Type B pancreatic cell (in vitro differentiated cells): ENCODE data around the gene TAPBP. TPM values are rescaled to one million over a fixed set of nuclear protein-coding genes. Genes with fewer than 3 reads are reported as not detected.
A peak's percentile ranks its signal among the peaks of the same experiment; 100 is the strongest.

Source experiments
- DNase-seq: peaks from one replicate; pipeline ENCODE4 v3.0.0; 2021; ENCODE audit warnings: mixed read lengths; ENCODE audit not compliant: unreplicated experiment; ENCODE audit errors: extremely low spot score
- H3K27ac Mint-ChIP-seq: 2 replicates; pipeline ENCODE4 v1.8.0; 2021; ENCODE audit warnings: mild to moderate bottlenecking, mixed read lengths
- H3K27me3 Mint-ChIP-seq: 2 replicates; pipeline ENCODE4 v1.8.0; 2021; ENCODE audit warnings: mixed read lengths
- H3K36me3 Mint-ChIP-seq: 2 replicates; pipeline ENCODE4 v1.8.0; 2021; ENCODE audit warnings: mixed read lengths
- H3K4me1 Mint-ChIP-seq: one replicate; pipeline ENCODE4 v1.8.0; 2021; ENCODE audit warnings: mixed read lengths; ENCODE audit not compliant: unreplicated experiment
- H3K4me3 Mint-ChIP-seq: 2 replicates; pipeline ENCODE4 v1.8.0; 2021; ENCODE audit warnings: mild to moderate bottlenecking, mixed read lengths
- H3K9me3 Mint-ChIP-seq: 2 replicates; pipeline ENCODE4 v1.8.0; 2021; ENCODE audit warnings: mixed read lengths
- total RNA-seq: library from RNA; stranded (reverse); gene quantifications from 2 replicates; pipeline ENCODE4 v1.2.1, GENCODE V29; 2021; ENCODE audit warnings: low replicate concordance
- TF ChIP-seq, protein P1 (sequence below): fragments of 200-600 bp; sonication (generic); conservative IDR thresholded peaks from 2 replicates; pipeline ENCODE4 v1.5.0; 2021; ENCODE audit warnings: antibody characterized with exemption, mild to moderate bottlenecking

Gene TAPBP
- total RNA-seq, 1 donor from 2014 or later, result 71.4 TPM

DNA sequence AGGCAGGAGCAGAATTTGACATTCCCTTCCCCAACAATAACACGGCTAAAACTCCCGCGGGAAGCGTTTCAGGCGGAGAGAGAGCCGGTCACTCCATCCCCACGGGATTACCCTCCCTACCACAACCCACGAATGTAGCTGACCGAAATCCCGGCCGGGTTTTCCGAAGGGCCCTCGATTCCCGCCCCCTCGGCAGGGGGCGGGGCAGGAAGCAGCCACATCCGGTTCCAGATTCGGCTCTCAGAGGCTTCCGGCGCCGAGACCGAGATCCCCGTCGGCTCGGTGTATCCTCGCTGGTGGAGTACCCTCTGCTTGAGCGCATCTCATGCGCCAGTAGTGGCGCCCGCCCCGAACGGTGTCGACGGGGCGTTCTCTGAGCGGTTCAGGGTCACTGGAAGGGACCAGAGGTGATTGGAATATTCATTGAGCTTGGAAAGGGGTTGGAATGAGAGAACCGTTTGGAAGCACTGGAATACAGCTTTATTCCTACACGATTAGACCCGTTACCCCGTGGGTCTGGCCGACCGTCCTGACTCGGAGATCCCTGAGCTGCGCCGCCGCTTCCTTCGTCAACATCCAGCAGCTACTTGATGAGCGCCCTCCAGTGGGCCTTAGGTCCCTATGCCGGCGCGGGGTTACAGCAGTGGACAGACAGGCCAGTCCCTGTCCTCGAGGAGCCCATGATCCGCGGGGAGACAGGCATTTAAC, 14.5 kb downstream of the TAPBP start:
- Mint-ChIP-seq H3K4me1 (peaks cover 9% of the 10 kb centered on the region), H3K9me3 (no peaks in the 10 kb centered on the region), H3K27me3 (peaks cover 3% of the 10 kb centered on the region), H3K27ac (peak overlapping the region; percentile 98), H3K4me3 (peak overlapping the region; percentile 99), H3K36me3 (peaks cover 12% of the 10 kb centered on the region)
- TF ChIP-seq, protein P1, sequence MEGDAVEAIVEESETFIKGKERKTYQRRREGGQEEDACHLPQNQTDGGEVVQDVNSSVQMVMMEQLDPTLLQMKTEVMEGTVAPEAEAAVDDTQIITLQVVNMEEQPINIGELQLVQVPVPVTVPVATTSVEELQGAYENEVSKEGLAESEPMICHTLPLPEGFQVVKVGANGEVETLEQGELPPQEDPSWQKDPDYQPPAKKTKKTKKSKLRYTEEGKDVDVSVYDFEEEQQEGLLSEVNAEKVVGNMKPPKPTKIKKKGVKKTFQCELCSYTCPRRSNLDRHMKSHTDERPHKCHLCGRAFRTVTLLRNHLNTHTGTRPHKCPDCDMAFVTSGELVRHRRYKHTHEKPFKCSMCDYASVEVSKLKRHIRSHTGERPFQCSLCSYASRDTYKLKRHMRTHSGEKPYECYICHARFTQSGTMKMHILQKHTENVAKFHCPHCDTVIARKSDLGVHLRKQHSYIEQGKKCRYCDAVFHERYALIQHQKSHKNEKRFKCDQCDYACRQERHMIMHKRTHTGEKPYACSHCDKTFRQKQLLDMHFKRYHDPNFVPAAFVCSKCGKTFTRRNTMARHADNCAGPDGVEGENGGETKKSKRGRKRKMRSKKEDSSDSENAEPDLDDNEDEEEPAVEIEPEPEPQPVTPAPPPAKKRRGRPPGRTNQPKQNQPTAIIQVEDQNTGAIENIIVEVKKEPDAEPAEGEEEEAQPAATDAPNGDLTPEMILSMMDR, result peak; percentile 85
- peak; percentile 92 for DNase-seq

DNA sequence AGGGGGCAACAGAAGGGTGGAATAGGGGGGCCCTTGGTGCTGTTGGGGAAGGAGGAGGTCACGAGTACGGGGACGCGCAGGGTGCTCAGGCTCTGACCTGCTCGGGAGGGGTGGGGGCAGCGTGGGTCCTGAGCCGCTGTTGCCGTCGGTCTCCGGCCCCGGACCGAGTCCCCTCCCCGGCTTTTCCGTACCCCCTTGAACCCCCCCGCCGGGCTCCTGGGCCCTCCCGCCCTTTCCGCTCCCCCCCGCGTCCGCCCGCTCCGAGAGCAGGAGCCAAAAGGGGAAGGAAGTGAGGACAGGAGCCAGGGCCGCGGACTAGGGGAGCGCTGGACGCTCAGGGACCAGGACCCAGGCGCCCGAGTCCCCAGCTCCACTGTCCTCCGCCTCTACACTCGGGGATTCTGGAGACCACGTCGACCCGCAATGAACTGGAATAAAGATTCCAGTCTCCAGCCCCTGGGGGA, 15.1 kb downstream of the TAPBP start, which contains the start of gene RGL2:
Gene RGL2, minus strand, starts transcription at position 170 of the 464 bp plus-strand sequence. CDS start 332 bp downstream, outside the sequence.
- no peak for DNase-seq
- peaks cover 12% of the 10 kb centered on the region for H3K4me1 Mint-ChIP-seq
- peak within 1 kb of the TSS; percentile 99 for H3K27ac Mint-ChIP-seq
- TF ChIP-seq, protein P1, result no peak
- peak within 1 kb of the TSS; percentile 99 for H3K4me3 Mint-ChIP-seq
- peaks cover 3% of the 10 kb centered on the region for H3K27me3 Mint-ChIP-seq
- H3K9me3 Mint-ChIP-seq, result no peaks in the 10 kb centered on the region
- H3K36me3 Mint-ChIP-seq, result peaks cover 11% of the 10 kb centered on the region

GRCh38 chr6:33297956-33298772, 15.7 kb downstream of the TAPBP start:
- peaks cover 8% of the 10 kb centered on the region for H3K36me3 Mint-ChIP-seq
- H3K4me1 Mint-ChIP-seq, result peaks cover 12% of the 10 kb centered on the region
- peak overlapping the region; percentile 99 for H3K27ac Mint-ChIP-seq
- no peaks in the 10 kb centered on the region for H3K9me3 Mint-ChIP-seq
- no peak for DNase-seq
- peaks cover 3% of the 10 kb centered on the region for H3K27me3 Mint-ChIP-seq
- TF ChIP-seq, protein P1, result peak; percentile 21
- peak overlapping the region; percentile 99 for H3K4me3 Mint-ChIP-seq

DNA sequence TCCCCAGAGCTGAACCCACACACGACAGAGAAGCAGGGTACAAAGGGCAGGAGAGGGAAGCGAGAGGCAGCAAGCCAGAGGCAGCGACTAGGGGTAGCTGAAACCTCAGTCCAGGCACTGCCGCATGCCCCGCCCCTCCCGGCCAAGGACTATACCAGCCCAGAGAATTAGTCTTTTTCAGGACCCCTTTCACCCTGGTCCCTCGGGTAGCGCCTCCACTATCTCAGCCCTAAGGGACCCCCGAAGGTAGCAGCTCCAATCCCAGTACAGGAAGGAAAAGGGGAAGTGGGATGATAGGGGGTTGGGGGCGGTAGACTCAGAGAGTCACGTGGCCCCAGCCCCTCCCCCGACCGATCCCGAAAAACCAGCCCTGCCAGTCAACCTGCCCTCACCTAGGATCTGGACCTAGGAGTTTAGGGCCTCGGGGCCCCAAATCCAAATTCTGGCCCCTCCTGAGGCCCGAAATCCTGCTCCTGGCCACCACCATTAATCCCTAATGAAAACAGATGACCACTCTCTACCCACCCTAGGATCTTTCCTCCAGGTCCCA, 16.4 kb downstream of the TAPBP start:
- peaks cover 3% of the 10 kb centered on the region for H3K27me3 Mint-ChIP-seq
- peak overlapping the region; percentile 99 for H3K27ac Mint-ChIP-seq
- H3K36me3 Mint-ChIP-seq, result peaks cover 8% of the 10 kb centered on the region
- H3K4me1 Mint-ChIP-seq, result peaks cover 12% of the 10 kb centered on the region
- no peaks in the 10 kb centered on the region for H3K9me3 Mint-ChIP-seq
- peak overlapping the region; percentile 99 for H3K4me3 Mint-ChIP-seq
- TF ChIP-seq, protein P1, result no peak
- no peak for DNase-seq

GRCh38 chr6:33296797-33297405, 17.0 kb downstream of the TAPBP start:
- peak overlapping the region; percentile 99 for H3K27ac Mint-ChIP-seq
- H3K9me3 Mint-ChIP-seq, result no peaks in the 10 kb centered on the region
- peak overlapping the region; percentile 99 for H3K4me3 Mint-ChIP-seq
- H3K36me3 Mint-ChIP-seq, result peaks cover 8% of the 10 kb centered on the region
- peaks cover 3% of the 10 kb centered on the region for H3K27me3 Mint-ChIP-seq
- peaks cover 12% of the 10 kb centered on the region for H3K4me1 Mint-ChIP-seq
- TF ChIP-seq, protein P1, result no peak
- DNase-seq, result no peak
